Tibial nerve (tissue), 4 donors: ENCODE results near the gene PSG7.
"Not testable (repeated sequence)": the region's sequence is repeated elsewhere in the genome, so short reads cannot be mapped to it uniquely, and the experiment has no call there.

ENCODE experiments used
- EP300 ChIP-seq, 2 donors: sonication (generic); formaldehyde crosslinking; IDR thresholded peaks; one replicate each; pipeline ENCODE4 v1.6.1; 2017; ENCODE audit warnings: antibody characterized with exemption in 2 of 2, mild to moderate bottlenecking in 1 of 2
- TF ChIP-seq, protein P1 (sequence below), 5 experiments: fragments of 200-600 bp in 3 of 5; fragments of 450-650 bp in 2 of 5; sonication (generic) in 3 of 5; IDR thresholded peaks; one replicate each; pipeline ENCODE4 v1.5.1; 2016 to 2019; ENCODE audit warnings: antibody characterized with exemption in 5 of 5, mild to moderate bottlenecking in 3 of 5, moderate library complexity in 2 of 5

GRCh38 chr19:42937107-42937506 lies at the start of gene PSG7:
- TF ChIP-seq, protein P1, sequence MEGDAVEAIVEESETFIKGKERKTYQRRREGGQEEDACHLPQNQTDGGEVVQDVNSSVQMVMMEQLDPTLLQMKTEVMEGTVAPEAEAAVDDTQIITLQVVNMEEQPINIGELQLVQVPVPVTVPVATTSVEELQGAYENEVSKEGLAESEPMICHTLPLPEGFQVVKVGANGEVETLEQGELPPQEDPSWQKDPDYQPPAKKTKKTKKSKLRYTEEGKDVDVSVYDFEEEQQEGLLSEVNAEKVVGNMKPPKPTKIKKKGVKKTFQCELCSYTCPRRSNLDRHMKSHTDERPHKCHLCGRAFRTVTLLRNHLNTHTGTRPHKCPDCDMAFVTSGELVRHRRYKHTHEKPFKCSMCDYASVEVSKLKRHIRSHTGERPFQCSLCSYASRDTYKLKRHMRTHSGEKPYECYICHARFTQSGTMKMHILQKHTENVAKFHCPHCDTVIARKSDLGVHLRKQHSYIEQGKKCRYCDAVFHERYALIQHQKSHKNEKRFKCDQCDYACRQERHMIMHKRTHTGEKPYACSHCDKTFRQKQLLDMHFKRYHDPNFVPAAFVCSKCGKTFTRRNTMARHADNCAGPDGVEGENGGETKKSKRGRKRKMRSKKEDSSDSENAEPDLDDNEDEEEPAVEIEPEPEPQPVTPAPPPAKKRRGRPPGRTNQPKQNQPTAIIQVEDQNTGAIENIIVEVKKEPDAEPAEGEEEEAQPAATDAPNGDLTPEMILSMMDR (IDR thresholded peaks at IDR 0.05) = not testable (repeated sequence)
- not testable (repeated sequence) for TF ChIP-seq EP300 (IDR thresholded peaks at IDR 0.05)
